ENCODE measurements around the gene JAM2. TPM values are rescaled to one million over a fixed set of nuclear protein-coding genes. Genes with fewer than 3 reads are reported as not detected.

The JAM2 gene
- total and polyA plus RNA-seq, 10 of the 15 experiments (the other 5 are each of a cell fraction or from before 2014, with no cell fraction given): 2.1 to 30.4 (median 8.6) TPM

GRCh38 chr21:25646474-25646873, 7.4 kb downstream of the JAM2 start:
- in situ Hi-C loops (cut with MboI): no loop called here
- SMC1A ChIA-PET (ENCODE audit: uncharacterized antibody, unreplicated experiment): interaction anchor here (1.1 kb wide), 1 partner anchor 11 kb away, joined by 3 read pairs; no protein-coding TSS in a partner anchor
- no peak overlapping the region for H3K27ac ChIP-seq (ENCODE audit: control insufficient read depth, insufficient read depth)
- 50% methylated on average over 1 of the region's 1 CpG for WGBS (ENCODE audit: insufficient coverage, insufficient replicate concordance, low lambda C conversion rate, missing lambda C conversion rate)
- CTCF ChIA-PET: interaction anchor here (1.0 kb wide), 1 partner anchor 30 kb away, joined by 4 read pairs; no protein-coding TSS in a partner anchor
- RAD21 ChIA-PET (ENCODE audit: unreplicated experiment): interaction anchor here (1.6 kb wide), 1 partner anchor 38 kb away, joined by 4 read pairs; no protein-coding TSS in a partner anchor
- intact Hi-C loops (cut with micrococcal nuclease; ENCODE audit: unreplicated experiment): no loop called here
- H3K4me3 ChIP-seq: no peak overlapping the region
- no TSS peak for BruUV-seq (replicated peaks)
- POLR2A ChIA-PET: no interaction called here
- H4K20me1 ChIP-seq (ENCODE audit: control insufficient read depth, insufficient read depth): no peaks in the 10 kb centered on the region
- TF ChIP-seq CEBPB (IDR thresholded peaks at IDR 0.05; ENCODE audit: borderline replicate concordance in 1 of 2, low read depth in 2 of 2, low read length in 2 of 2): no peak
- TF ChIP-seq FOXK2 (IDR thresholded peaks at IDR 0.05): no peak
- TF ChIP-seq MYC (IDR thresholded peaks at IDR 0.05; ENCODE audit: insufficient read depth, insufficient read length, insufficient replicate concordance, low read length, severe bottlenecking): no peak
- no peak for TF ChIP-seq MLLT1 (IDR thresholded peaks at IDR 0.05)
- no peak for TF ChIP-seq SUZ12 (IDR thresholded peaks at IDR 0.05; ENCODE audit: unreplicated experiment)
- TF ChIP-seq SPI1 (IDR thresholded peaks at IDR 0.05; ENCODE audit: borderline replicate concordance, insufficient read depth, low read depth, low read length): no peak
- no peak for TF ChIP-seq RFX5 (IDR thresholded peaks at IDR 0.05; ENCODE audit: low read depth, low read length)
- no peak for TF ChIP-seq MTA2 (IDR thresholded peaks at IDR 0.05; ENCODE audit: low read depth)
- TF ChIP-seq ZBTB40 (IDR thresholded peaks at IDR 0.05; ENCODE audit: borderline replicate concordance): no peak
- TF ChIP-seq YY1 (IDR thresholded peaks at IDR 0.05; ENCODE audit: low read depth, low read length): no peak
- TF ChIP-seq EP300 (IDR thresholded peaks at IDR 0.05; ENCODE audit: borderline replicate concordance in 1 of 2, control insufficient read depth in 1 of 2, low read depth in 2 of 2, low read length in 2 of 2): no peak
- TF ChIP-seq CHD2 (IDR thresholded peaks at IDR 0.05; ENCODE audit: borderline replicate concordance, low read depth, low read length): no peak
- no peak for TF ChIP-seq CREB1 (IDR thresholded peaks at IDR 0.05; ENCODE audit: low read depth)
- no peak for FAIRE-seq
- no peak for DNase-seq (ENCODE audit: low read depth, low spot score)
- no peak overlapping the region for H3K4me2 ChIP-seq (ENCODE audit: control insufficient read depth, insufficient read depth)
- no peaks in the 10 kb centered on the region for H3K4me1 ChIP-seq (ENCODE audit: control insufficient read depth, insufficient read depth, low read length)
- no peaks in the 10 kb centered on the region; a peak in 1 of 4 replicates for H3K27me3 ChIP-seq (replicated peaks in 1 of 2; ENCODE audit: control insufficient read depth in 2 of 2, insufficient read depth in 2 of 2, low read length in 1 of 2)
- no peaks in the 10 kb centered on the region for H3K79me2 ChIP-seq (ENCODE audit: control insufficient read depth, insufficient read depth, low read length)
- no peak for ATAC-seq
- no peaks in the 10 kb centered on the region for H3K36me3 ChIP-seq (ENCODE audit: control insufficient read depth in 2 of 2, insufficient read depth in 2 of 2, low read length in 1 of 2)
- H2AFZ ChIP-seq (ENCODE audit: control insufficient read depth, low read depth, low read length): no peak overlapping the region
- no peaks in the 10 kb centered on the region for H3K9me3 ChIP-seq (replicated peaks; ENCODE audit: control insufficient read depth, insufficient read depth, low read length)
- H3K9ac ChIP-seq (ENCODE audit: control insufficient read depth, insufficient read depth, low read length): no peak overlapping the region
